Endodermal cell (in vitro differentiated cells): Measurements from ENCODE around the gene RPS15. TPM values are rescaled to one million over a fixed set of nuclear protein-coding genes. Genes with fewer than 3 reads are reported as not detected.

ENCODE experiments used
- DNase-seq: peaks from one replicate; pipeline ENCODE4 v3.0.0-alpha.2; 2017
- H3K27ac ChIP-seq: 2 replicates; pipeline ENCODE4 v1.5.1; 2013; ENCODE audit warnings: mild to moderate bottlenecking, low read depth, low read length, moderate library complexity
- H3K27me3 ChIP-seq: 2 replicates; pipeline ENCODE4 v1.6.1; 2013; ENCODE audit warnings: mild to moderate bottlenecking, low read length, moderate library complexity; ENCODE audit not compliant: insufficient read depth, control insufficient read depth, poor library complexity, severe bottlenecking
- H3K36me3 ChIP-seq: 2 replicates; pipeline ENCODE4 v1.7.0; 2013; ENCODE audit warnings: mild to moderate bottlenecking, low read length, moderate library complexity; ENCODE audit not compliant: control insufficient read depth, insufficient read depth
- H3K4me1 ChIP-seq: one replicate; pipeline ENCODE4 v1.7.0; 2013; ENCODE audit warnings: low read length; ENCODE audit not compliant: control insufficient read depth, insufficient read depth
- H3K4me3 ChIP-seq: 2 replicates; pipeline ENCODE4 v1.5.1; 2013; ENCODE audit warnings: mild to moderate bottlenecking, low read length, moderate library complexity
- H3K9ac ChIP-seq: 2 replicates; pipeline ENCODE4 v1.6.1; 2013; ENCODE audit warnings: mild to moderate bottlenecking, low read length, moderate library complexity; ENCODE audit not compliant: poor library complexity, severe bottlenecking; ENCODE audit errors: extremely low read depth
- H3K9me3 ChIP-seq: 2 replicates; pipeline ENCODE4 v1.6.1; 2013; ENCODE audit warnings: mild to moderate bottlenecking, low read length, moderate library complexity; ENCODE audit not compliant: control insufficient read depth
- H3K27ac Mint-ChIP-seq: 2 replicates; pipeline ENCODE4 v1.8.0; 2020; ENCODE audit warnings: mixed read lengths
- H3K27me3 Mint-ChIP-seq: 2 replicates; pipeline ENCODE4 v1.8.0; 2021; ENCODE audit warnings: mild to moderate bottlenecking, mixed read lengths; ENCODE audit not compliant: insufficient read depth
- H3K36me3 Mint-ChIP-seq: 2 replicates; pipeline ENCODE4 v1.8.0; 2020; ENCODE audit warnings: low read depth, mixed read lengths
- H3K4me1 Mint-ChIP-seq: 2 replicates; pipeline ENCODE4 v1.8.0; 2020; ENCODE audit warnings: mixed read lengths
- H3K4me3 Mint-ChIP-seq: 2 replicates; pipeline ENCODE4 v1.8.0; 2020; ENCODE audit warnings: mild to moderate bottlenecking, moderate library complexity, mixed read lengths
- H3K9me3 Mint-ChIP-seq: 2 replicates; pipeline ENCODE4 v1.8.0; 2020; ENCODE audit warnings: mild to moderate bottlenecking, mixed read lengths
- whole genome bisulfite sequencing, 2 experiments: methylation state at CpG; one replicate each; pipeline versions ENCODE4 v1.1.5 to v1.1.7; 2013; ENCODE audit warnings: missing lambda C conversion rate in 2 of 2, mixed read lengths in 1 of 2; ENCODE audit not compliant: insufficient coverage in 1 of 2, insufficient read length in 1 of 2; 5-methylcytosine and 5-hydroxymethylcytosine counted together
- total RNA-seq, 2 donors: library from RNA; stranded (reverse); fragmentation: NEBNext Ultra II Directional in 1 of 2; extraction: Animal tissue kit (Norgen Biotek cat#: 25700) in 1 of 2; gene quantifications; 2 replicates in 1 of 2; 3 replicates in 1 of 2; pipeline ENCODE4 v1.2.1, GENCODE V29; 2021
- TF ChIP-seq, protein P1 (sequence below): fragments of 200-600 bp; sonication (generic); conservative IDR thresholded peaks from 2 replicates; pipeline ENCODE4 v1.5.0; 2021; ENCODE audit warnings: antibody characterized with exemption, mild to moderate bottlenecking

RPS15 gene
- total RNA-seq, 2 donors from 2014 or later: 1,298 to 1,321 TPM

DNA sequence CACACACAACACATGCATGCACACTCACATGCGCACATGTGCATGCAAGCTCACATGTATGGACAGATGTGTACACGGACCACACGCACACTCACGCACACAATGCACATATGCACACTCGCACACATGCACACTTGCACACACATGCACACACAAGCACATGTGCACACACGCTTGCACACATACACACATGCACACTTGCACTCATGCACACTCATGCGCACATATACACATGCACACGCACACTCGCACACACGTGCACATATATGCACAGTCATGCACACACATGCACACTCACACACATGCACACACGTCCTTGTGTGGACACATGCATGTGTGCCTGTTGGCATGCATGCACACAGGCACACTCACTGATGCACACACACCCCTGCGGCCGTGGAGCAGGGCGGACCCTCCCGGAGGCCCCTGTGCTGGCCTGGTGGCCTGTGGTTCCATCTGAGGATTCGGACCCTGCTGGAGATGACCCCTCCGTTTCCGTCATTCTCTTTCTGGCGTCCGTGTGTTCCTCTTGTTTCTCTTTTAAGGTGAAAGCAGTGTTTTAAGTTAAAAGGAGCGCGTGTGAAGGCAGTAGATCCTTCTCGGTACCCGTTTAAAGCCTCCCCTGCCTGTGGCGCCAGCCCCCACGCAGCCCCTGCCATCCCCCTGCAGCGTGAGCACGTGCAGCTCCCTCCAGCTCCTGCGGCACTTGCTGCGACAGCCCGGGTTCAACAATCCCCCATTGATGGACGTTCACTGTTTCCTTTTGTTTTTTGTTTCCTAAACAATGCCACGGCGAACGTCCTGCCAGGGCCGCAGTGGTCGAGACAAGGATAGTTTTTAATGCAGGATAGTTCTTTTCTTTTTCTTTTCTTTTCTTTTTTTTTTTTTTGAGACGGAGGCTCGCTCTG, 48.9 kb upstream of the RPS15 start:
- Mint-ChIP-seq H3K27ac (no peak overlapping the region), H3K9me3 (no peaks in the 10 kb centered on the region), H3K4me3 (no peak overlapping the region), H3K4me1 (peaks cover 3% of the 10 kb centered on the region), H3K27me3 (no peaks in the 10 kb centered on the region), H3K36me3 (peaks cover 38% of the 10 kb centered on the region)
- DNase-seq: no peak
- WGBS, 2 experiments: 94 to 95% methylated on average over 31 to 38 of the region's 39 CpGs
- Histone ChIP-seq H3K27me3 (no peaks in the 10 kb centered on the region), H3K27ac (no peak overlapping the region), H3K9ac (no peak overlapping the region), H3K9me3 (no peaks in the 10 kb centered on the region), H3K4me3 (no peak overlapping the region), H3K36me3 (peaks cover 10% of the 10 kb centered on the region), H3K4me1 (no peaks in the 10 kb centered on the region)
- TF ChIP-seq, protein P1, sequence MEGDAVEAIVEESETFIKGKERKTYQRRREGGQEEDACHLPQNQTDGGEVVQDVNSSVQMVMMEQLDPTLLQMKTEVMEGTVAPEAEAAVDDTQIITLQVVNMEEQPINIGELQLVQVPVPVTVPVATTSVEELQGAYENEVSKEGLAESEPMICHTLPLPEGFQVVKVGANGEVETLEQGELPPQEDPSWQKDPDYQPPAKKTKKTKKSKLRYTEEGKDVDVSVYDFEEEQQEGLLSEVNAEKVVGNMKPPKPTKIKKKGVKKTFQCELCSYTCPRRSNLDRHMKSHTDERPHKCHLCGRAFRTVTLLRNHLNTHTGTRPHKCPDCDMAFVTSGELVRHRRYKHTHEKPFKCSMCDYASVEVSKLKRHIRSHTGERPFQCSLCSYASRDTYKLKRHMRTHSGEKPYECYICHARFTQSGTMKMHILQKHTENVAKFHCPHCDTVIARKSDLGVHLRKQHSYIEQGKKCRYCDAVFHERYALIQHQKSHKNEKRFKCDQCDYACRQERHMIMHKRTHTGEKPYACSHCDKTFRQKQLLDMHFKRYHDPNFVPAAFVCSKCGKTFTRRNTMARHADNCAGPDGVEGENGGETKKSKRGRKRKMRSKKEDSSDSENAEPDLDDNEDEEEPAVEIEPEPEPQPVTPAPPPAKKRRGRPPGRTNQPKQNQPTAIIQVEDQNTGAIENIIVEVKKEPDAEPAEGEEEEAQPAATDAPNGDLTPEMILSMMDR: no peak

DNA sequence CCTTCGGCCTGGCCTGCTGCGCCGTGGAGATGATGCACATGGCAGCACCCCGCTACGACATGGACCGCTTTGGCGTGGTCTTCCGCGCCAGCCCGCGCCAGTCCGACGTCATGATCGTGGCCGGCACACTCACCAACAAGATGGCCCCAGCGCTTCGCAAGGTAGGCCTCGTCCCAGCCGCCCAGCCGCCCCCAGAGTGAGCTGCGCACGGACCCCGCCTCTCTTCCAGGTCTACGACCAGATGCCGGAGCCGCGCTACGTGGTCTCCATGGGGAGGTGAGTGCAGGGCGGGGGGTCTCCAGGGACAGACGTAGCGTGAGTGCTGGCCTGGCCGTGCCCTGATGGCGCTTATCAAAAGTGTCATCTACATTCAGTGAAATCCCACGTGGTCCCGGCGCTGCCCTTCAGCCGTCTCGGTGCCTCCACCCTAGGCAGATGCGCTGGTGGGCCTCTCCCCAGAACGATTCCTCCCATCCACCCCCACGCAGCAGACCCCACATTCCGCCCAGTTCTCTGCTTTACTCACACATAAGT, 47.2 kb upstream of the RPS15 start:
- TF ChIP-seq, protein P1: no peak
- Mint-ChIP-seq H3K36me3 (peaks cover 38% of the 10 kb centered on the region), H3K27ac (no peak overlapping the region), H3K9me3 (no peaks in the 10 kb centered on the region), H3K4me1 (no peaks in the 10 kb centered on the region), H3K4me3 (no peak overlapping the region), H3K27me3 (no peaks in the 10 kb centered on the region)
- Histone ChIP-seq H3K4me3 (no peak overlapping the region), H3K9me3 (no peaks in the 10 kb centered on the region), H3K27me3 (no peaks in the 10 kb centered on the region), H3K36me3 (peaks cover 10% of the 10 kb centered on the region), H3K27ac (no peak overlapping the region), H3K4me1 (no peaks in the 10 kb centered on the region), H3K9ac (no peak overlapping the region)
- no peak for DNase-seq
- WGBS, 2 experiments: 93 to 94% methylated on average over 34 to 40 of the region's 42 CpGs

GRCh38 chr19:1392407-1392806, 45.8 kb upstream of the RPS15 start:
- Histone ChIP-seq H3K9ac (no peak overlapping the region), H3K36me3 (peaks cover 10% of the 10 kb centered on the region), H3K27ac (no peak overlapping the region), H3K9me3 (no peaks in the 10 kb centered on the region), H3K4me1 (no peaks in the 10 kb centered on the region), H3K4me3 (no peak overlapping the region), H3K27me3 (no peaks in the 10 kb centered on the region)
- WGBS, 2 experiments: 98% methylated on average over 12 to 15 of the region's 15 CpGs
- no peak for DNase-seq
- Mint-ChIP-seq H3K27me3 (no peaks in the 10 kb centered on the region), H3K36me3 (peaks cover 38% of the 10 kb centered on the region), H3K9me3 (no peaks in the 10 kb centered on the region), H3K4me1 (no peaks in the 10 kb centered on the region), H3K4me3 (no peak overlapping the region), H3K27ac (no peak overlapping the region)
- TF ChIP-seq, protein P1: no peak
